Measurements from ENCODE around the gene FGB. TPM values are rescaled to one million over a fixed set of nuclear protein-coding genes. Genes with fewer than 3 reads are reported as not detected.

The FGB gene
- total and polyA plus RNA-seq, 2 of the 13 experiments (the other 11 are each of a cell fraction or from before 2014, with no cell fraction given) = 226 to 784 TPM

GRCh38 chr4:154595807-154596206, 33.0 kb downstream of the FGB start (continued):
- TF ChIP-seq TCF12 (IDR thresholded peaks at IDR 0.05) = no peak
- 0 out of 2 replicates have a peak, but pooled peaks have one; percentile 54 for TF ChIP-seq TCF12 (CRISPR knock-in tag; IDR thresholded peaks at IDR 0.05)
- TF ChIP-seq NKX3-1 (CRISPR knock-in tag; IDR thresholded peaks at IDR 0.05) = peak; percentile 92
- TF ChIP-seq GABPA (IDR thresholded peaks at IDR 0.05; ENCODE audit: low read depth, low read length) = no peak
- peak; percentile 12; the same call in 1 of the 2 replicates for TF ChIP-seq GABPA (CRISPR knock-in tag; IDR thresholded peaks at IDR 0.05; ENCODE audit: low read depth)
- TF ChIP-seq HMG20B (CRISPR knock-in tag; conservative IDR thresholded peaks at IDR 0.05) = peak; percentile 83
- no peak for TF ChIP-seq ZNF557 (CRISPR knock-in tag; IDR thresholded peaks at IDR 0.05)
- TF ChIP-seq FOSL1 (CRISPR knock-in tag; IDR thresholded peaks at IDR 0.05; ENCODE audit: borderline replicate concordance) = peak; percentile 61; the same call in 1 of the 2 replicates
- TF ChIP-seq ZNF7 (CRISPR knock-in tag; IDR thresholded peaks at IDR 0.05) = no peak
- TF ChIP-seq HOXA3 (CRISPR knock-in tag; IDR thresholded peaks at IDR 0.05) = peak; percentile 46; the same call in 1 of the 2 replicates
- TF ChIP-seq KLF15 (CRISPR knock-in tag; IDR thresholded peaks at IDR 0.05; ENCODE audit: borderline replicate concordance) = no peak
- TF ChIP-seq SIX4 (CRISPR knock-in tag; IDR thresholded peaks at IDR 0.05) = peak; percentile 79
- TF ChIP-seq, protein P1, sequence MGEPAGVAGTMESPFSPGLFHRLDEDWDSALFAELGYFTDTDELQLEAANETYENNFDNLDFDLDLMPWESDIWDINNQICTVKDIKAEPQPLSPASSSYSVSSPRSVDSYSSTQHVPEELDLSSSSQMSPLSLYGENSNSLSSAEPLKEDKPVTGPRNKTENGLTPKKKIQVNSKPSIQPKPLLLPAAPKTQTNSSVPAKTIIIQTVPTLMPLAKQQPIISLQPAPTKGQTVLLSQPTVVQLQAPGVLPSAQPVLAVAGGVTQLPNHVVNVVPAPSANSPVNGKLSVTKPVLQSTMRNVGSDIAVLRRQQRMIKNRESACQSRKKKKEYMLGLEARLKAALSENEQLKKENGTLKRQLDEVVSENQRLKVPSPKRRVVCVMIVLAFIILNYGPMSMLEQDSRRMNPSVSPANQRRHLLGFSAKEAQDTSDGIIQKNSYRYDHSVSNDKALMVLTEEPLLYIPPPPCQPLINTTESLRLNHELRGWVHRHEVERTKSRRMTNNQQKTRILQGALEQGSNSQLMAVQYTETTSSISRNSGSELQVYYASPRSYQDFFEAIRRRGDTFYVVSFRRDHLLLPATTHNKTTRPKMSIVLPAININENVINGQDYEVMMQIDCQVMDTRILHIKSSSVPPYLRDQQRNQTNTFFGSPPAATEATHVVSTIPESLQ (CRISPR knock-in tag; conservative IDR thresholded peaks at IDR 0.05) = no peak
- peak; percentile 61; the same call in 1 of the 2 replicates for TF ChIP-seq GATAD1 (CRISPR knock-in tag; IDR thresholded peaks at IDR 0.05)
- peak; percentile 88 for TF ChIP-seq GATA4 (IDR thresholded peaks at IDR 0.05; ENCODE audit: borderline replicate concordance, low read depth)
- peak; percentile 78 for TF ChIP-seq THAP11 (CRISPR knock-in tag; IDR thresholded peaks at IDR 0.05)
- TF ChIP-seq TBX2 (CRISPR knock-in tag; IDR thresholded peaks at IDR 0.05; ENCODE audit: borderline replicate concordance) = peak; percentile 86
- TF ChIP-seq FOXK1 (CRISPR knock-in tag; IDR thresholded peaks at IDR 0.05; ENCODE audit: borderline replicate concordance, low read depth) = peak; percentile 89; the same call in 1 of the 2 replicates
- peak; percentile 51 for TF ChIP-seq SKI (IDR thresholded peaks at IDR 0.05; ENCODE audit: partially characterized antibody)
- peak; percentile 86; the same call in 1 of the 2 replicates for TF ChIP-seq ATF2 (CRISPR knock-in tag; IDR thresholded peaks at IDR 0.05)
- 0 out of 2 replicates have a peak, but pooled peaks have one; percentile 55 for TF ChIP-seq HOXA5 (CRISPR knock-in tag; IDR thresholded peaks at IDR 0.05)
- peak; percentile 77 for TF ChIP-seq TCF7 (IDR thresholded peaks at IDR 0.05; ENCODE audit: low read depth)
- TF ChIP-seq TGIF2 (CRISPR knock-in tag; IDR thresholded peaks at IDR 0.05) = 0 out of 2 replicates have a peak, but pooled peaks have one; percentile 36
- TF ChIP-seq ZNF746 (CRISPR knock-in tag; IDR thresholded peaks at IDR 0.05) = peak; percentile 46; the same call in 1 of the 2 replicates
- peak; percentile 35; the same call in 1 of the 2 replicates for TF ChIP-seq ETV5 (CRISPR knock-in tag; IDR thresholded peaks at IDR 0.05; ENCODE audit: borderline replicate concordance)
- TF ChIP-seq CREB1 (IDR thresholded peaks at IDR 0.05) = no peak
- TF ChIP-seq CREB1 (CRISPR knock-in tag; IDR thresholded peaks at IDR 0.05) = peak; percentile 33; the same call in 1 of the 2 replicates
- TF ChIP-seq HNF4A (CRISPR knock-in tag; IDR thresholded peaks at IDR 0.05) = peak; percentile 86
- TF ChIP-seq ZNF883 (CRISPR knock-in tag; IDR thresholded peaks at IDR 0.05; ENCODE audit: not compliant biosample characterization) = no peak
- TF ChIP-seq, protein P2, sequence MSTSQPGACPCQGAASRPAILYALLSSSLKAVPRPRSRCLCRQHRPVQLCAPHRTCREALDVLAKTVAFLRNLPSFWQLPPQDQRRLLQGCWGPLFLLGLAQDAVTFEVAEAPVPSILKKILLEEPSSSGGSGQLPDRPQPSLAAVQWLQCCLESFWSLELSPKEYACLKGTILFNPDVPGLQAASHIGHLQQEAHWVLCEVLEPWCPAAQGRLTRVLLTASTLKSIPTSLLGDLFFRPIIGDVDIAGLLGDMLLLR (CRISPR knock-in tag; IDR thresholded peaks at IDR 0.05) = no peak
- peak; percentile 52; the same call in 1 of the 2 replicates for TF ChIP-seq HNF4G (IDR thresholded peaks at IDR 0.05; ENCODE audit: borderline replicate concordance, low read depth, low read length)
- no peak for TF ChIP-seq HNF4G (CRISPR knock-in tag; IDR thresholded peaks at IDR 0.05; ENCODE audit: borderline replicate concordance, low read depth)
